ENCODE data around the gene COQ5. TPM values are rescaled to one million over a fixed set of nuclear protein-coding genes. Genes with fewer than 3 reads are reported as not detected.
"Not testable (repeated sequence)": the region's sequence is repeated elsewhere in the genome, so short reads cannot be mapped to it uniquely, and the experiment has no call there.

Gene COQ5
- total RNA-seq, 1 experiment from 2014 or later, result 41.2 TPM

DNA sequence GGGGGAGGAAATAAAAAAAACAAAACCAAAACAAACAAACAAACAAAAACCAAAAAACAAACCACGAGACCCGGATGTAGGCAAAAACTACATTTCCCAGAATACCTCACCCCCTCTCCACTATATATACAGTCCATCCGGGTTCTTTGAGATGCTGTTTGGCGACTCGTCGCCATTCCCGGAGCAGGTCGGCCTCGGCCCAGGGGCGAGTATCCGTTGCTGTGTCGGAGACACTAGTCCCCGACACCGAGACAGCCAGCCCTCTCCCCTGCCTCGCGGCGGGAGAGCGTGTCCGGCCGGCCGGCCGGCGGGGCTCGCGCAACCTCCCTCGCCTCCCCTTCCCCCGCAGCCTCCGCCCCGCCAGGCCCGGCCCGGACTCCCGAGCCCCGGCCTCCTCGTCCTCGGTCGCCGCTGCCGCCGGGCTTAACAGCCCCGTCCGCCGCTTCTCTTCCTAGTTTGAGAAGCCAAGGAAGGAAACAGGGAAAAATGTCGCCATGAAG lies 5.3 kb upstream of the COQ5 start, which contains the start of gene RNF10:
RNF10 (plus strand) TSS at position 154 of the 500 bp plus-strand sequence. CDS start 456 bp downstream, outside the sequence.
- Histone ChIP-seq H3K9me3 (ENCODE audit: low read length) (no peaks in the 10 kb centered on the region), H3F3A (ENCODE audit: low read length, unreplicated experiment) (peaks cover 18% of the 10 kb centered on the region), H3K79me2 (ENCODE audit: low read length) (peaks cover 54% of the 10 kb centered on the region), H4K20me1 (ENCODE audit: low read length) (peaks cover 40% of the 10 kb centered on the region), H3K9me2 (replicated peaks; ENCODE audit: low read length) (no peaks in the 10 kb centered on the region), H3K4me3 (ENCODE audit: low read length) (peak within 1 kb of the TSS; percentile 92), H3K27ac (ENCODE audit: low read length) (peak within 1 kb of the TSS; percentile 70), H3K9ac (ENCODE audit: low read length) (peak within 1 kb of the TSS; percentile 92), H3K4me1 (ENCODE audit: insufficient read depth, low read length) (peaks cover 36% of the 10 kb centered on the region), H3K27me3 (ENCODE audit: low read length) (no peaks in the 10 kb centered on the region), H2AFZ (ENCODE audit: low read length) (peak within 1 kb of the TSS; percentile 87), H3K4me2 (ENCODE audit: low read length) (peak within 1 kb of the TSS; percentile 90), H3K36me3 (ENCODE audit: low read depth, low read length) (peaks cover 4% of the 10 kb centered on the region; the same call in 1 of the 2 replicates)
- POLR2A ChIA-PET (ENCODE audit: unreplicated experiment), result no interaction called here
- BruUV-seq (replicated peaks), result no TSS peak
- TF ChIP-seq EZH2phosphoT487 (IDR thresholded peaks at IDR 0.05; ENCODE audit: borderline replicate concordance, low read length) (no peak), CTCF (conservative IDR thresholded peaks at IDR 0.05; ENCODE audit: low read depth, low read length) (no peak), EZH2 (IDR thresholded peaks at IDR 0.05; ENCODE audit: low read length, unreplicated experiment) (no peak)
- ATAC-seq (peak; percentile 27), DNase-seq (peak; percentile 94)
- intact Hi-C loops (cut with micrococcal nuclease), result loop anchor here (2.0 kb wide), 1 partner anchor 37 kb away; the partner anchor contains the start of gene DYNLL1
- CTCF ChIA-PET, result no interaction called here

GRCh38 chr12:120532701-120533238 lies 3.8 kb upstream of the COQ5 start:
- Histone ChIP-seq H2AFZ (ENCODE audit: low read length) (no peak overlapping the region), H3K9me2 (replicated peaks; ENCODE audit: low read length) (no peaks in the 10 kb centered on the region), H3K9ac (ENCODE audit: low read length) (no peak overlapping the region), H3K27ac (ENCODE audit: low read length) (no peak overlapping the region), H3K9me3 (ENCODE audit: low read length) (no peaks in the 10 kb centered on the region), H3K27me3 (ENCODE audit: low read length) (no peaks in the 10 kb centered on the region), H3K79me2 (ENCODE audit: low read length) (peaks cover 49% of the 10 kb centered on the region), H3K4me1 (ENCODE audit: insufficient read depth, low read length) (peaks cover 28% of the 10 kb centered on the region), H3K36me3 (ENCODE audit: low read depth, low read length) (peaks cover 4% of the 10 kb centered on the region; the same call in 1 of the 2 replicates), H4K20me1 (ENCODE audit: low read length) (peaks cover 26% of the 10 kb centered on the region), H3K4me3 (ENCODE audit: low read length) (no peak overlapping the region), H3K4me2 (ENCODE audit: low read length) (no peak overlapping the region), H3F3A (ENCODE audit: low read length, unreplicated experiment) (peaks cover 5% of the 10 kb centered on the region)
- ChIA-PET CTCF (no interaction called here), POLR2A (ENCODE audit: unreplicated experiment) (interaction anchor here (0.8 kb wide), 1 partner anchor 241 kb away, joined by 4 read pairs; no protein-coding TSS in a partner anchor)
- no peak for ATAC-seq
- no TSS peak for BruUV-seq (replicated peaks)
- no peak for TF ChIP-seq CTCF (conservative IDR thresholded peaks at IDR 0.05; ENCODE audit: low read depth, low read length)
- no peak for TF ChIP-seq EZH2phosphoT487 (IDR thresholded peaks at IDR 0.05; ENCODE audit: borderline replicate concordance, low read length)
- TF ChIP-seq EZH2 (IDR thresholded peaks at IDR 0.05; ENCODE audit: low read length, unreplicated experiment), result no peak
- intact Hi-C loops (cut with micrococcal nuclease), result no loop called here
- DNase-seq, result no peak

DNA sequence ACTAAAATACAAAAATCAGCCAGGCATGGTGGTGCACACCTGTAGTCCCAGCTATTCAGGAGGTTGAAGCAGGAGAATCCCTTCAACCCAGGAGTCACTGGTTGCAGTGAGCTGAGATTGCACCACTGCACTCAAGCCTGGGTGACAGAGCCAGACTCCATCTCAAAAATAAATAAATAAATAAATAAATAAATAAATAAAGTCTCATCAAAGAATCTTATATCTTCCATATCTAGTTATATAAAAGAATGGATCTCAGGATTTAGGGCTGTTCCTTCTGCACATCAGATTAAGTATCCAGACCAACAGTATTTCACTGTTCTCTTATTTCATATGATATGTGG lies 1.4 kb upstream of the COQ5 start:
- peak overlapping the region; percentile 86 for H3K27ac ChIP-seq (ENCODE audit: low read length)
- POLR2A ChIA-PET (ENCODE audit: unreplicated experiment); DNase-seq; H3K9me3 ChIP-seq (ENCODE audit: low read length); H3K36me3 ChIP-seq (ENCODE audit: low read depth, low read length); ATAC-seq; H3K27me3 ChIP-seq (ENCODE audit: low read length); intact Hi-C loops (cut with micrococcal nuclease); CTCF ChIA-PET; BruUV-seq (replicated peaks); H3K9me2 ChIP-seq (replicated peaks; ENCODE audit: low read length); H4K20me1 ChIP-seq (ENCODE audit: low read length): not testable (repeated sequence)
- H2AFZ ChIP-seq (ENCODE audit: low read length), result peak overlapping the region; percentile 97
- H3K4me3 ChIP-seq (ENCODE audit: low read length), result peak overlapping the region; percentile 98
- peak overlapping the region; percentile 84 for H3K9ac ChIP-seq (ENCODE audit: low read length)
- H3K79me2 ChIP-seq (ENCODE audit: low read length), result peaks cover 35% of the 10 kb centered on the region
- peak overlapping the region; percentile 95 for H3K4me2 ChIP-seq (ENCODE audit: low read length)
- H3F3A ChIP-seq (ENCODE audit: low read length, unreplicated experiment), result peaks cover 18% of the 10 kb centered on the region
- peaks cover 30% of the 10 kb centered on the region for H3K4me1 ChIP-seq (ENCODE audit: insufficient read depth, low read length)

Measured in PC-3 (cell line).